A673 (cell line): Measurements from ENCODE around the gene KLHL30. TPM values are rescaled to one million over a fixed set of nuclear protein-coding genes. Genes with fewer than 3 reads are reported as not detected.

Source experiments
- BruUV-seq: library from RNA; stranded (reverse); fragments of 400-500 nt; replicated peaks from 2 replicates; lab custom pipeline; 2021; lab: Mats Ljungman, UMichigan
- CTCF ChIA-PET: fragments of 300-600 bp; sonication (Branson Sonifier 250); formaldehyde crosslinking; loops from one replicate; lab custom pipeline; 2022; ENCODE audit warnings: antibody characterized with exemption; lab: Charles Lee
- POLR2A ChIA-PET: fragments of 300-600 bp; sonication (Branson Sonifier 250); formaldehyde crosslinking; loops from one replicate; lab custom pipeline; 2022; ENCODE audit warnings: antibody characterized with exemption; ENCODE audit not compliant: low non-redundant PET; lab: Charles Lee
- DNase-seq: peaks from one replicate; pipeline ENCODE4 v3.0.0-alpha.2; 2015; ENCODE audit warnings: low spot score
- H3K27ac ChIP-seq: fragments of 200-600 bp; sonication (generic); 2 replicates; pipeline ENCODE4 v1.5.1; 2016; ENCODE audit warnings: mixed run types, low read depth, mild to moderate bottlenecking, mixed read lengths, antibody characterized with exemption, low read length; ENCODE audit not compliant: poor library complexity, severe bottlenecking
- H3K27me3 ChIP-seq: fragments of 200-600 bp; sonication (generic); replicated peaks from 2 replicates; pipeline ENCODE4 v1.6.1; 2017; ENCODE audit warnings: mixed run types, low read depth, mild to moderate bottlenecking, mixed read lengths, antibody characterized with exemption, low read length; ENCODE audit not compliant: insufficient read depth, poor library complexity
- H3K36me3 ChIP-seq: fragments of 200-600 bp; sonication (generic); 2 replicates; pipeline ENCODE4 v1.6.1; 2016; ENCODE audit warnings: mixed run types, mild to moderate bottlenecking, mixed read lengths, antibody characterized with exemption, low read length; ENCODE audit not compliant: insufficient read depth, poor library complexity, severe bottlenecking
- H3K4me1 ChIP-seq: fragments of 200-600 bp; sonication (generic); 2 replicates; pipeline ENCODE4 v1.6.1; 2017; ENCODE audit warnings: mixed run types, mild to moderate bottlenecking, mixed read lengths, antibody characterized with exemption, low read length; ENCODE audit not compliant: insufficient read depth, poor library complexity, severe bottlenecking
- H3K4me3 ChIP-seq: fragments of 200-600 bp; sonication (generic); 2 replicates; pipeline ENCODE4 v1.5.1; 2016; ENCODE audit warnings: low read depth, mixed run types, mild to moderate bottlenecking, mixed read lengths, low read length; ENCODE audit not compliant: poor library complexity, severe bottlenecking
- H3K9me3 ChIP-seq: fragments of 200-600 bp; sonication (generic); 2 replicates; pipeline ENCODE4 v1.6.1; 2016; ENCODE audit warnings: mixed run types, low read depth, mild to moderate bottlenecking, mixed read lengths, antibody characterized with exemption, low read length; ENCODE audit not compliant: poor library complexity, severe bottlenecking
- CTCF ChIP-seq: fragments of 300-800, 200-600 bp; sonication (generic); conservative IDR thresholded peaks from 2 replicates; pipeline ENCODE4 v1.5.1; 2017; ENCODE audit warnings: low read depth, mild to moderate bottlenecking, antibody characterized with exemption, low read length, moderate library complexity, mixed read lengths
- EZH2 ChIP-seq: fragments of 200-600 bp; sonication (generic); IDR thresholded peaks from 2 replicates; pipeline ENCODE4 v1.6.1; 2017; ENCODE audit warnings: borderline replicate concordance, low read depth, mild to moderate bottlenecking, mixed read lengths, antibody characterized with exemption, low read length; ENCODE audit not compliant: poor library complexity, severe bottlenecking
- intact Hi-C: fragments of 100-400 bp; cut with micrococcal nuclease; formaldehyde crosslinking; loops from one replicate; pipeline ENCODE4 v1.10.0; 2022; ENCODE audit not compliant: unreplicated experiment
- total RNA-seq: library from RNA; stranded (reverse); gene quantifications from 2 replicates; pipeline ENCODE4 v1.2.3, GENCODE V29; 2021

The KLHL30 gene
- total RNA-seq, 1 experiment from 2014 or later = not detected

- H3K9me3 ChIP-seq = no peaks in the 10 kb centered on the region
- H3K4me1 ChIP-seq = no peaks in the 10 kb centered on the region
- CTCF ChIA-PET = no interaction called here
- BruUV-seq = no TSS peak
- intact Hi-C loops = no loop called here
- TF ChIP-seq EZH2 (no peak), CTCF (no peak)
- no peaks in the 10 kb centered on the region for H3K36me3 ChIP-seq
- no peak overlapping the region for H3K27ac ChIP-seq
- no peak for DNase-seq
- POLR2A ChIA-PET = no interaction called here
- H3K4me3 ChIP-seq = no peak overlapping the region
- no peaks in the 10 kb centered on the region for H3K27me3 ChIP-seq
These were observed 13.2 kb upstream of the KLHL30 start for GRCh38 chr2:238125127-238125885.

- intact Hi-C loops = no loop called here
- no peaks in the 10 kb centered on the region for H3K9me3 ChIP-seq
- no peak overlapping the region for H3K27ac ChIP-seq
- no peaks in the 10 kb centered on the region for H3K4me1 ChIP-seq
- CTCF ChIA-PET = no interaction called here
- no TSS peak for BruUV-seq
- H3K36me3 ChIP-seq = no peaks in the 10 kb centered on the region
- H3K27me3 ChIP-seq = no peaks in the 10 kb centered on the region
- H3K4me3 ChIP-seq = no peak overlapping the region
- TF ChIP-seq EZH2 (no peak), CTCF (no peak)
- DNase-seq = no peak
- POLR2A ChIA-PET = no interaction called here
These were observed 12.1 kb upstream of the KLHL30 start for GRCh38 chr2:238126338-238126737.

GRCh38 chr2:238126775-238127164 is 11.7 kb upstream of the KLHL30 start:
- no peaks in the 10 kb centered on the region for H3K27me3 ChIP-seq
- no peak overlapping the region for H3K4me3 ChIP-seq
- intact Hi-C loops = no loop called here
- no peaks in the 10 kb centered on the region for H3K9me3 ChIP-seq
- no peaks in the 10 kb centered on the region for H3K4me1 ChIP-seq
- BruUV-seq = no TSS peak
- POLR2A ChIA-PET = no interaction called here
- H3K27ac ChIP-seq = no peak overlapping the region
- no peak for DNase-seq
- no peaks in the 10 kb centered on the region for H3K36me3 ChIP-seq
- CTCF ChIA-PET = no interaction called here
- TF ChIP-seq CTCF (no peak), EZH2 (no peak)
